H1 (cell line): ENCODE results near the gene ACTL8. TPM values are rescaled to one million over a fixed set of nuclear protein-coding genes. Genes with fewer than 3 reads are reported as not detected.

Source experiments
- CTCF ChIA-PET: fragments of 300-600 bp; sonication (Branson Sonifier 250); formaldehyde crosslinking; loops from one replicate; lab custom pipeline; 2021; ENCODE audit not compliant: partially characterized antibody; lab: Charles Lee
- POLR2A ChIA-PET: fragments of 300-600 bp; sonication (Branson Sonifier 250); formaldehyde crosslinking; loops from one replicate; lab custom pipeline; 2021; ENCODE audit warnings: inconsistent platforms; ENCODE audit not compliant: partially characterized antibody; lab: Charles Lee
- DNase-seq, 2 experiments: peaks; one replicate each; pipeline versions ENCODE4 v3.0.0 to v3.0.0-alpha.2; 2010 to 2022; ENCODE audit warnings: low spot score in 2 of 2, low read depth in 1 of 2, mixed read lengths in 1 of 2
- FAIRE-seq: peaks from 2 replicates; lab custom pipeline; 2011; peaks lifted over from hg19 to GRCh38; lab: Jason Lieb, UNC
- H2AFZ ChIP-seq: 2 replicates; pipeline ENCODE4 v1.8.1; 2012; ENCODE audit warnings: low read length, inconsistent platforms
- H2AK5ac ChIP-seq: 2 replicates; pipeline ENCODE4 v1.6.1; 2013; ENCODE audit warnings: low read depth, low read length
- H2BK120ac ChIP-seq: replicated peaks from 2 replicates; pipeline ENCODE3; 2013; ENCODE audit warnings: low read depth, low read length, inconsistent platforms
- H2BK12ac ChIP-seq: 2 replicates; pipeline ENCODE4 v1.6.1; 2013; ENCODE audit warnings: low read depth, low read length
- H2BK15ac ChIP-seq: 2 replicates; pipeline ENCODE4 v1.6.1; 2013; ENCODE audit warnings: low read length
- H2BK20ac ChIP-seq: 2 replicates; pipeline ENCODE4 v1.6.1; 2013; ENCODE audit warnings: low read length
- H2BK5ac ChIP-seq: 2 replicates; pipeline ENCODE4 v1.6.1; 2013; ENCODE audit warnings: low read depth, low read length
- H3K14ac ChIP-seq: 2 replicates; pipeline ENCODE4 v1.6.1; 2013; ENCODE audit warnings: inconsistent platforms; ENCODE audit not compliant: insufficient read length
- H3K18ac ChIP-seq: 2 replicates; pipeline ENCODE4 v1.6.1; 2013; ENCODE audit warnings: low read length; ENCODE audit errors: extremely low read depth
- H3K23ac ChIP-seq: 2 replicates; pipeline ENCODE4 v1.6.1; 2013; ENCODE audit warnings: inconsistent platforms; ENCODE audit not compliant: insufficient read length
- H3K23me2 ChIP-seq: 2 replicates; pipeline ENCODE4 v1.6.1; 2013; ENCODE audit warnings: low read depth, low read length
- H3K27ac ChIP-seq: 2 replicates; pipeline ENCODE4 v1.6.1; 2011; ENCODE audit warnings: low read depth, low read length, inconsistent platforms
- H3K27me3 ChIP-seq, 4 experiments: replicated peaks in 1 of 4; 1 replicate in 1 of 4; 2 replicates in 3 of 4; pipeline versions ENCODE4 v1.6.1 to v1.8.1; 2011 to 2013; ENCODE audit warnings: low read length in 3 of 4, mild to moderate bottlenecking in 3 of 4, inconsistent platforms in 2 of 4, mixed read lengths in 2 of 4, moderate library complexity in 1 of 4; ENCODE audit not compliant: control insufficient read depth in 3 of 4, insufficient read depth in 3 of 4; ENCODE audit errors: extremely low read depth in 1 of 4
- H3K36me3 ChIP-seq, 4 experiments: 2 replicates each; pipeline versions ENCODE4 v1.6.1 to v1.8.1; 2011 to 2013; ENCODE audit warnings: mild to moderate bottlenecking in 4 of 4, low read length in 3 of 4, moderate library complexity in 2 of 4, control low read depth in 1 of 4, inconsistent platforms in 1 of 4; ENCODE audit not compliant: insufficient read depth in 4 of 4, control insufficient read depth in 2 of 4
- H3K4ac ChIP-seq: replicated peaks from 2 replicates; pipeline ENCODE3; 2013; ENCODE audit warnings: low read length, low read depth, mixed read lengths, inconsistent platforms; ENCODE audit not compliant: insufficient read length
- H3K4me1 ChIP-seq, 4 experiments: replicated peaks in 1 of 4; 1 replicate in 1 of 4; 2 replicates in 3 of 4; pipeline versions ENCODE4 v1.6.1 to v1.8.1; 2011 to 2013; ENCODE audit warnings: low read length in 3 of 4, inconsistent platforms in 2 of 4, mixed read lengths in 1 of 4; ENCODE audit not compliant: insufficient read depth in 4 of 4, control insufficient read depth in 3 of 4
- H3K4me2 ChIP-seq, 2 experiments: 2 replicates each; pipeline versions ENCODE4 v1.6.1 to v1.8.1; 2011 to 2013; ENCODE audit warnings: low read depth in 2 of 2, low read length in 2 of 2, control low read depth in 1 of 2, inconsistent platforms in 1 of 2, mild to moderate bottlenecking in 1 of 2; ENCODE audit not compliant: insufficient read depth in 1 of 2
- H3K4me3 ChIP-seq, 4 experiments: fragments of 200-600, 300-600 bp in 1 of 4; sonication (generic), shearing (Covaris generic), sonication (Bioruptor Twin) in 1 of 4; 2 replicates each; pipeline versions ENCODE4 v1.5.1 to v1.8.1; 2011 to 2016; ENCODE audit warnings: low read length in 4 of 4, low read depth in 3 of 4, control low read depth in 2 of 4, inconsistent platforms in 2 of 4, mild to moderate bottlenecking in 2 of 4, mixed read lengths in 1 of 4, moderate library complexity in 1 of 4; ENCODE audit not compliant: insufficient read depth in 2 of 4; ENCODE audit errors: extremely low read depth in 1 of 4
- H3K56ac ChIP-seq: replicated peaks from 2 replicates; pipeline ENCODE3; 2013; ENCODE audit warnings: low read depth, mild to moderate bottlenecking, mixed read lengths, low read length, inconsistent platforms; ENCODE audit not compliant: insufficient read length
- H3K79me1 ChIP-seq: 2 replicates; pipeline ENCODE4 v1.6.1; 2013; ENCODE audit warnings: low read depth, low read length, control low read depth
- H3K79me2 ChIP-seq, 2 experiments: 2 replicates each; pipeline versions ENCODE4 v1.6.1 to v1.8.1; 2012 to 2013; ENCODE audit warnings: low read length in 2 of 2, mild to moderate bottlenecking in 2 of 2, inconsistent platforms in 1 of 2; ENCODE audit not compliant: insufficient read depth in 2 of 2, control insufficient read depth in 1 of 2
- H3K9ac ChIP-seq, 4 experiments: replicated peaks in 1 of 4; 1 replicate in 1 of 4; 2 replicates in 3 of 4; pipeline versions ENCODE4 v1.6.1 to v1.8.1; 2011 to 2013; ENCODE audit warnings: low read depth in 3 of 4, low read length in 3 of 4, control low read depth in 2 of 4, mild to moderate bottlenecking in 2 of 4, moderate library complexity in 2 of 4, inconsistent platforms in 1 of 4; ENCODE audit errors: extremely low read depth in 1 of 4
- H3K9me3 ChIP-seq, 2 experiments: 2 replicates each; pipeline versions ENCODE4 v1.6.1 to v1.8.1; 2012 to 2013; ENCODE audit warnings: mild to moderate bottlenecking in 2 of 2, moderate library complexity in 2 of 2, control low read depth in 1 of 2, inconsistent platforms in 1 of 2, low read depth in 1 of 2, low read length in 1 of 2, mixed read lengths in 1 of 2; ENCODE audit not compliant: insufficient read depth in 2 of 2
- H4K20me1 ChIP-seq, 2 experiments: replicated peaks in 1 of 2; 2 replicates each; pipeline versions ENCODE3 to v1.8.1; 2011 to 2013; ENCODE audit warnings: inconsistent platforms in 2 of 2, low read length in 2 of 2, mild to moderate bottlenecking in 1 of 2; ENCODE audit not compliant: insufficient read depth in 2 of 2, control insufficient read depth in 1 of 2
- H4K5ac ChIP-seq: 2 replicates; pipeline ENCODE4 v1.6.1; 2013; ENCODE audit warnings: low read length, low read depth, mixed read lengths, inconsistent platforms; ENCODE audit not compliant: insufficient read length
- H4K8ac ChIP-seq: 2 replicates; pipeline ENCODE4 v1.8.0; 2013; ENCODE audit warnings: mild to moderate bottlenecking, moderate library complexity, low read length, inconsistent platforms; ENCODE audit not compliant: insufficient read depth; ENCODE audit errors: extremely low read depth
- H4K91ac ChIP-seq: replicated peaks from 2 replicates; pipeline ENCODE3; 2013; ENCODE audit warnings: low read length, mixed read lengths, inconsistent platforms; ENCODE audit not compliant: insufficient read length
- RNF2 ChIP-seq: fragments of 200-900, 300-1000 bp; sonication (generic); IDR thresholded peaks from 2 replicates; pipeline ENCODE4 v1.7.1; 2016; ENCODE audit warnings: borderline replicate concordance, low read depth, mild to moderate bottlenecking, antibody characterized with exemption, low read length; ENCODE audit not compliant: poor library complexity, severe bottlenecking; ENCODE audit errors: missing control alignments
- WGBS, 2 experiments: shearing (Covaris generic) in 1 of 2; methylation state at CpG; one replicate each; pipeline versions ENCODE4 v1.1.6 to v1.1.7; 2013 to 2015; ENCODE audit warnings: low lambda C conversion rate in 2 of 2, mixed read lengths in 2 of 2, inconsistent platforms in 1 of 2, low coverage in 1 of 2, missing lambda C conversion rate in 1 of 2; ENCODE audit not compliant: insufficient replicate concordance in 2 of 2, insufficient coverage in 1 of 2, insufficient read length in 1 of 2; ENCODE audit errors: extremely low coverage in 1 of 2, missing lambda C conversion rate in 1 of 2; 5-methylcytosine and 5-hydroxymethylcytosine counted together
- polyA plus RNA-seq, 7 experiments: library from polyadenylated mRNA; depleted of rRNA in 3 of 7; stranded (reverse) in 5 of 7; unstranded in 2 of 7; fragments of >200 nt in 5 of 7; fragments of 200-250 nt in 2 of 7; gene quantifications; 1 replicate in 5 of 7; 2 replicates in 1 of 7; 4 replicates in 1 of 7; pipeline versions ENCODE4 v1.2.1 to v1.2.3, GENCODE V29; 2011 to 2013; ENCODE audit warnings: missing spikeins in 2 of 7, mixed read lengths in 2 of 7
- total RNA-seq: library from RNA; stranded (reverse); fragmentation: NEBNext Ultra II Directional; extraction: Animal tissue kit (Norgen Biotek cat#: 25700); gene quantifications from 2 replicates; pipeline ENCODE4 v1.2.1, GENCODE V29; 2021

Gene ACTL8
- total and polyA plus RNA-seq, 2 of the 8 experiments (the other 6 are each of a cell fraction or from before 2014, with no cell fraction given): 0.33 to 0.47 TPM

- Histone ChIP-seq H2BK5ac (no peak overlapping the region), H3K9ac (no peak overlapping the region), H3K4me1 (no peaks in the 10 kb centered on the region; a peak in 3 of 7 replicates), H3K27ac (no peak overlapping the region), H4K91ac (no peak overlapping the region), H3K79me1 (no peaks in the 10 kb centered on the region), H3K4me3 (no peak overlapping the region), H3K14ac (no peak overlapping the region), H2AFZ (0 out of 2 replicates have a peak overlapping the region, but pooled peaks have one; percentile 74), H3K23ac (no peak overlapping the region), H3K36me3 (no peaks in the 10 kb centered on the region), H4K8ac (no peak overlapping the region), H3K4me2 (no peak overlapping the region), H2BK15ac (no peak overlapping the region), H3K9me3 (no peaks in the 10 kb centered on the region), H3K23me2 (no peaks in the 10 kb centered on the region), H3K56ac (no peak overlapping the region), H3K18ac (no peak overlapping the region), H2BK120ac (no peak overlapping the region), H3K4ac (no peak overlapping the region), H2AK5ac (no peak overlapping the region), H2BK12ac (peak overlapping the region; percentile 29; the same call in 1 of the 2 replicates), H3K79me2 (no peaks in the 10 kb centered on the region), H4K5ac (no peak overlapping the region), H4K20me1 (no peaks in the 10 kb centered on the region), H3K27me3 (no peaks in the 10 kb centered on the region; a peak in 1 of 7 replicates), H2BK20ac (no peak overlapping the region)
- no peak for FAIRE-seq
- POLR2A ChIA-PET: interaction anchor here (0.9 kb wide), 1 partner anchor 11 kb away, joined by 3 read pairs; no protein-coding TSS in a partner anchor
- CTCF ChIA-PET: interaction anchor here (0.7 to 2.6 kb wide), 11 partner anchors 10 to 214 kb away, joined by 3 to 8 read pairs (median 3); no protein-coding TSS in a partner anchor
- no peak for DNase-seq
- WGBS, 2 experiments: 64% methylated on average over 5 of the region's 5 CpGs; no CpG with 5 or more reads in 1 of the 2 experiments
- TF ChIP-seq RNF2: no peak
Measured at GRCh38 chr1:17875171-17875881, 120.2 kb downstream of the ACTL8 start.
